ENCODE measurements around the gene TMEM51. TPM values are rescaled to one million over a fixed set of nuclear protein-coding genes. Genes with fewer than 3 reads are reported as not detected.

Gene TMEM51
- total RNA-seq, 1 donor from 2014 or later = 0.81 TPM

DNA sequence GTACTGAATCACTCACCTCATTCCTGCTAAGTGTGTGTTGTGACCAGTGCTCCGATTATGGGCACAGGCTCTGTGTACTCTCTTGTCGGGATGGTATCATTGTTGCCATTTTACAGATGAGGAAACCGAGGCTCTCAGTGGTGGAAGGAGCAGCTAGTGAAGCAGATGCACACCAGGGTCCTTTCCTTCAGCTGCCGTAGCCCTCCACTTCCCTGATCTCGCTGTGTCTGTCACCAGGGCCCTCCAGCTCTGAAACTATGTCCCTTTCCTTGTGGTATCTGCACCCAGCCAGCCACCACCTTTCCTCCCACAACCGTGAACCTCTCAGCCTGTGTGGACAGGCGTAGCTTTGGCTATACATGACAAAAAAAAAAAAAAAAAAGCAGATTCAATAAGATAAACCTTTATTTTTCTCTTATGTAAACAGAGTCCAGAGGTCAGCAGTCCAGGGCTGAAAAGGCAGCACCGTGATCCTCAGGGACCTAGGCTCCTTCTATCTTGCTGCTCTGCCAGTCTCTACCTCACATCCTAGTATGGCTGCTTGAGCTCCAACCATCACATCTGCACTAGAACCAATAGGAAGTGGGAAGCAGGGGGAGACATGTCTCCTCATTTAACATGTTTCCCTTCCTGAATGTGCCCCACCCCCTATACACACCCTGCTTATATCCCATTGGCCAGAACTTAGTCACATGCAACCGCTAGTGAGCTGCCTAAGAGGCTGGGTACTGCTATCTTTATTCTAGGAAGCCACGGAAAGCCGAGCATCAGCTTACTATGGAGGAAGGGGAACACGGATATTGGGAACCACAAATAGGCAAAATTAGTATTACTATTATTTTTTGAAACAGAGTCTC lies 44.3 kb downstream of the TMEM51 start:
- H3K27ac Mint-ChIP-seq (ENCODE audit: unreplicated experiment) = no peak overlapping the region
- H3K4me1 Mint-ChIP-seq (ENCODE audit: unreplicated experiment) = peaks cover 11% of the 10 kb centered on the region
- H3K4me3 Mint-ChIP-seq (ENCODE audit: unreplicated experiment) = no peak overlapping the region
- no peak for DNase-seq (ENCODE audit: extremely low spot score, unreplicated experiment)
- H3K9me3 Mint-ChIP-seq (ENCODE audit: unreplicated experiment) = no peaks in the 10 kb centered on the region
- no peaks in the 10 kb centered on the region for H3K36me3 Mint-ChIP-seq (ENCODE audit: unreplicated experiment)
- peaks cover 3% of the 10 kb centered on the region for H3K27me3 Mint-ChIP-seq (ENCODE audit: unreplicated experiment)
- no peak for TF ChIP-seq CTCF (IDR thresholded peaks at IDR 0.05)

DNA sequence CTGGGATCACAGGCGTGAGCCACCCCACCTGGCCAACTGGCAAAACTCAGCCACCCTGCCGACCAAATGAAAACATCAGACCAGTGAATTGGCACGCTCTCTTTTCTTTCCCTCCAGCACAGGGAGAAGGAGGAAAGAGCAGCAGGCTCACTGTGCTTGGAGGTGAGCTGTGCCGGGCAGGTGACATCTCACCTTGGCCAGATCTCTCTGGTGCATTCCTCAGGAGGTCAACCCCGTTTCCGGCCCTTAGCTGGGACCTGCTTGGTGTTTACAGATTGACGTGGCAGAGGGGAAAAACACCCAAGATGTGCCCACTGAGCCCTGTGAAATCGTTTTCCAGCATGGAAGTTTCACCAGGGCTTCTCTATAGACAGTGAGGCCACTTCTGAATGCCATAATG lies 45.1 kb downstream of the TMEM51 start:
- Mint-ChIP-seq H3K36me3 (ENCODE audit: unreplicated experiment) (no peaks in the 10 kb centered on the region), H3K4me1 (ENCODE audit: unreplicated experiment) (peaks cover 11% of the 10 kb centered on the region), H3K27ac (ENCODE audit: unreplicated experiment) (no peak overlapping the region), H3K9me3 (ENCODE audit: unreplicated experiment) (no peaks in the 10 kb centered on the region), H3K4me3 (ENCODE audit: unreplicated experiment) (no peak overlapping the region), H3K27me3 (ENCODE audit: unreplicated experiment) (peaks cover 3% of the 10 kb centered on the region)
- no peak for TF ChIP-seq CTCF (IDR thresholded peaks at IDR 0.05)
- DNase-seq (ENCODE audit: extremely low spot score, unreplicated experiment) = no peak

DNA sequence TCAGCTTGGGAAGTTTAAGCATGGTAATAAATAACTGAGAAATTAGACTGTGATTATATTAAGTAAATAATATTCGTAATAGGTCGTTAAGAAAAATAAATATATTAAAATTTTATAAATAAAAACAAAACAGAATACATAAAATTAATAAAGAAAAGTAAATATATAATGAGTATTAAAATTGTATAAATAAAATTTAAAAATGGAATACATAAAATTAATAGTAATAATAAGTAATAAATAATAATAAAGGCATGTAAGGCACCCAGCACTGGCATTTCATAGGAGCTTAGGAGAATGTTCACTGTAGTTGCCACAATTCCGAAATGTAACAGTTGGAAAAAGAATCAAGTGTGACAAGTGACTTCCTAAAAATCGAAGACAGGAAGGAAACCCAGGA lies 47.7 kb downstream of the TMEM51 start:
- Mint-ChIP-seq H3K27me3 (ENCODE audit: unreplicated experiment) (peaks cover 3% of the 10 kb centered on the region), H3K36me3 (ENCODE audit: unreplicated experiment) (no peaks in the 10 kb centered on the region), H3K27ac (ENCODE audit: unreplicated experiment) (no peak overlapping the region), H3K4me3 (ENCODE audit: unreplicated experiment) (no peak overlapping the region), H3K9me3 (ENCODE audit: unreplicated experiment) (no peaks in the 10 kb centered on the region), H3K4me1 (ENCODE audit: unreplicated experiment) (peaks cover 14% of the 10 kb centered on the region)
- TF ChIP-seq CTCF (IDR thresholded peaks at IDR 0.05) = no peak
- DNase-seq (ENCODE audit: extremely low spot score, unreplicated experiment) = no peak

GRCh38 chr1:15201849-15202551 lies 48.5 kb downstream of the TMEM51 start:
- no peak for DNase-seq (ENCODE audit: extremely low spot score, unreplicated experiment)
- no peak for TF ChIP-seq CTCF (IDR thresholded peaks at IDR 0.05)
- Mint-ChIP-seq H3K4me1 (ENCODE audit: unreplicated experiment) (peaks cover 21% of the 10 kb centered on the region), H3K27me3 (ENCODE audit: unreplicated experiment) (peaks cover 10% of the 10 kb centered on the region), H3K4me3 (ENCODE audit: unreplicated experiment) (no peak overlapping the region), H3K9me3 (ENCODE audit: unreplicated experiment) (no peaks in the 10 kb centered on the region), H3K36me3 (ENCODE audit: unreplicated experiment) (no peaks in the 10 kb centered on the region), H3K27ac (ENCODE audit: unreplicated experiment) (no peak overlapping the region)

DNA sequence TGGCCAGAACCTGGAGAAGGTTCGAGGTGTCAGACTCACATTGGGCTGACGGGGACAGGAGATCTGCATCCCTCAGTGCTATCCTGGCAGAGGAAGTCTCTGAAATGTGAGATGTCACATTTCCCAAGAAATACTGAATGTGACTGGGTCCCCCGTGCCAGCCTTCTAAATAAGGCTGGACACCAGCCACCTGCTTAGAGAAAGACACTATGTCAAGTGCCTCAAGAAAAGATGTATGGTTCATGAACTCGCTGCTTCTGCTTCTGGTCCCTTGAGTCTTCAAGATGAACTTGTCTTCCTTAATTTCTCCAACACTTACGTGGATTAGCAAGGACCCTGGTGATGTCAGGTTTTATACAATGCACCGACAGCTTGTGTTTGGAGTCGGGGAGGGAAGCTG lies 51.4 kb downstream of the TMEM51 start:
- Mint-ChIP-seq H3K36me3 (ENCODE audit: unreplicated experiment) (no peaks in the 10 kb centered on the region), H3K27ac (ENCODE audit: unreplicated experiment) (no peak overlapping the region)

More for the DNA sequence above, 51.4 kb downstream of the TMEM51 start:
- no peak for DNase-seq (ENCODE audit: extremely low spot score, unreplicated experiment)
- no peak overlapping the region for H3K4me3 Mint-ChIP-seq (ENCODE audit: unreplicated experiment)
- no peaks in the 10 kb centered on the region for H3K9me3 Mint-ChIP-seq (ENCODE audit: unreplicated experiment)
- H3K4me1 Mint-ChIP-seq (ENCODE audit: unreplicated experiment) = peaks cover 26% of the 10 kb centered on the region
- peaks cover 13% of the 10 kb centered on the region for H3K27me3 Mint-ChIP-seq (ENCODE audit: unreplicated experiment)
- no peak for TF ChIP-seq CTCF (IDR thresholded peaks at IDR 0.05)
